HepG2 (cell line): ENCODE data around the gene USP12.

Source experiments
- GABPA ChIP-seq, 2 experiments: IDR thresholded peaks; 2 replicates each; pipeline ENCODE4 v1.6.1; 2011 to 2016; ENCODE audit warnings: low read depth in 2 of 2, low read length in 1 of 2, missing biosample characterization in 1 of 2, missing genetic modification characterization in 1 of 2
- GATAD2A ChIP-seq: IDR thresholded peaks from 2 replicates; pipeline ENCODE4 v1.6.1; 2016
- ZNF660 ChIP-seq: sonication (generic); formaldehyde crosslinking; IDR thresholded peaks from 2 replicates; pipeline ENCODE4 v1.5.1; 2020; ENCODE audit warnings: mild to moderate bottlenecking, low read depth, missing genetic modification reagents, borderline replicate concordance
- TF ChIP-seq, protein P1 (sequence below): sonication (generic); formaldehyde crosslinking; IDR thresholded peaks from 2 replicates; pipeline ENCODE4 v1.4.0; 2020; ENCODE audit warnings: missing genetic modification reagents, borderline replicate concordance
- TF ChIP-seq, protein P2 (sequence below): sonication (generic); formaldehyde crosslinking; IDR thresholded peaks from 2 replicates; pipeline ENCODE4 v1.5.0; 2020; ENCODE audit warnings: mild to moderate bottlenecking, missing genetic modification reagents, moderate library complexity

DNA sequence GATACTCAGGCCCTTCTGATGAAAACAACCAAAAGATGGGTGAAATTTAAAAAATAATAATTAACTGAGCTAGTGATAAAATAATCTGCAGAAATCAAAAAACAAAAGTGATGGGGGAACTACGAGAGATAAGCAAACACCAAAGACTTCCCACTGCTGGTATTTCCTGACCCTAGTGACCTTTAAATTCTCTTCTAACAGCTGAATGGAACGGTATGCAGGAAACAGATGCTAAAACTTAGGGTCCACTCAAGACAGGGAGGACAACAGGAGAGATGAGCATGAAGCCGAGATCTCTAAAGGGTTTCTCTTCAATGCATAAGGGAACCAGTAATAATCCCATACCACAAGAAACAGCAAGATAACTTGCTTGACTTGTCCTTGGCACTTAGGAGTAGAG, 50.8 kb downstream of the USP12 start:
- TF ChIP-seq, protein P1, sequence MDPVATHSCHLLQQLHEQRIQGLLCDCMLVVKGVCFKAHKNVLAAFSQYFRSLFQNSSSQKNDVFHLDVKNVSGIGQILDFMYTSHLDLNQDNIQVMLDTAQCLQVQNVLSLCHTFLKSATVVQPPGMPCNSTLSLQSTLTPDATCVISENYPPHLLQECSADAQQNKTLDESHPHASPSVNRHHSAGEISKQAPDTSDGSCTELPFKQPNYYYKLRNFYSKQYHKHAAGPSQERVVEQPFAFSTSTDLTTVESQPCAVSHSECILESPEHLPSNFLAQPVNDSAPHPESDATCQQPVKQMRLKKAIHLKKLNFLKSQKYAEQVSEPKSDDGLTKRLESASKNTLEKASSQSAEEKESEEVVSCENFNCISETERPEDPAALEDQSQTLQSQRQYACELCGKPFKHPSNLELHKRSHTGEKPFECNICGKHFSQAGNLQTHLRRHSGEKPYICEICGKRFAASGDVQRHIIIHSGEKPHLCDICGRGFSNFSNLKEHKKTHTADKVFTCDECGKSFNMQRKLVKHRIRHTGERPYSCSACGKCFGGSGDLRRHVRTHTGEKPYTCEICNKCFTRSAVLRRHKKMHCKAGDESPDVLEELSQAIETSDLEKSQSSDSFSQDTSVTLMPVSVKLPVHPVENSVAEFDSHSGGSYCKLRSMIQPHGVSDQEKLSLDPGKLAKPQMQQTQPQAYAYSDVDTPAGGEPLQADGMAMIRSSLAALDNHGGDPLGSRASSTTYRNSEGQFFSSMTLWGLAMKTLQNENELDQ (CRISPR knock-in tag), result no peak
- no peak for TF ChIP-seq GABPA (IDR thresholded peaks at IDR 0.05; ENCODE audit: low read depth, low read length)
- TF ChIP-seq GABPA (CRISPR knock-in tag; IDR thresholded peaks at IDR 0.05; ENCODE audit: low read depth), result no peak
- no peak for TF ChIP-seq ZNF660
- TF ChIP-seq GATAD2A (CRISPR knock-in tag), result no peak
- TF ChIP-seq, protein P2, sequence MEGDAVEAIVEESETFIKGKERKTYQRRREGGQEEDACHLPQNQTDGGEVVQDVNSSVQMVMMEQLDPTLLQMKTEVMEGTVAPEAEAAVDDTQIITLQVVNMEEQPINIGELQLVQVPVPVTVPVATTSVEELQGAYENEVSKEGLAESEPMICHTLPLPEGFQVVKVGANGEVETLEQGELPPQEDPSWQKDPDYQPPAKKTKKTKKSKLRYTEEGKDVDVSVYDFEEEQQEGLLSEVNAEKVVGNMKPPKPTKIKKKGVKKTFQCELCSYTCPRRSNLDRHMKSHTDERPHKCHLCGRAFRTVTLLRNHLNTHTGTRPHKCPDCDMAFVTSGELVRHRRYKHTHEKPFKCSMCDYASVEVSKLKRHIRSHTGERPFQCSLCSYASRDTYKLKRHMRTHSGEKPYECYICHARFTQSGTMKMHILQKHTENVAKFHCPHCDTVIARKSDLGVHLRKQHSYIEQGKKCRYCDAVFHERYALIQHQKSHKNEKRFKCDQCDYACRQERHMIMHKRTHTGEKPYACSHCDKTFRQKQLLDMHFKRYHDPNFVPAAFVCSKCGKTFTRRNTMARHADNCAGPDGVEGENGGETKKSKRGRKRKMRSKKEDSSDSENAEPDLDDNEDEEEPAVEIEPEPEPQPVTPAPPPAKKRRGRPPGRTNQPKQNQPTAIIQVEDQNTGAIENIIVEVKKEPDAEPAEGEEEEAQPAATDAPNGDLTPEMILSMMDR (CRISPR knock-in tag), result no peak
